Activated gamma-delta T cell treated with Interleukin-2 at 50 U/mL for 16 hours (primary cell): ENCODE results near the gene XKR3.
"Not testable (repeated sequence)": the region's sequence is repeated elsewhere in the genome, so short reads cannot be mapped to it uniquely, and the experiment has no call there.

Source experiments
- DNase-seq: peaks from one replicate; pipeline ENCODE4 v3.0.0-alpha.2; 2020

Gene XKR3

GRCh38 chr22:16824716-16825687, at the start of gene XKR3:
XKR3 (minus strand) TSS chr22:16825411; CDS start chr22:16808073, 17,338 bp downstream.
- DNase-seq: no peak

- not testable (repeated sequence) for DNase-seq
Measured at GRCh38 chr22:16869640-16870039, 44.4 kb upstream of the XKR3 start.

- DNase-seq: no peak
Measured at GRCh38 chr22:16866167-16866566, 41.0 kb upstream of the XKR3 start.

GRCh38 chr22:16856851-16857250, 31.6 kb upstream of the XKR3 start:
- DNase-seq: not testable (repeated sequence)

GRCh38 chr22:16854631-16855030, 29.4 kb upstream of the XKR3 start:
- no peak for DNase-seq

- not testable (repeated sequence) for DNase-seq
Measured at GRCh38 chr22:16851268-16851996, 26.2 kb upstream of the XKR3 start.

- no peak for DNase-seq
Measured at GRCh38 chr22:16847271-16847670, 22.1 kb upstream of the XKR3 start.

- DNase-seq: no peak
Measured at GRCh38 chr22:16845881-16846280, 20.7 kb upstream of the XKR3 start.

- DNase-seq: no peak
Measured at GRCh38 chr22:16845465-16845864, 20.3 kb upstream of the XKR3 start.

- no peak for DNase-seq
Measured at GRCh38 chr22:16844529-16844928, 19.3 kb upstream of the XKR3 start.

- no peak for DNase-seq
Measured at GRCh38 chr22:16838073-16838472, 12.9 kb upstream of the XKR3 start.

GRCh38 chr22:16834971-16835370, 9.8 kb upstream of the XKR3 start:
- DNase-seq: no peak

- no peak for DNase-seq
Measured at GRCh38 chr22:16831257-16831656, 6.0 kb upstream of the XKR3 start.

GRCh38 chr22:16829985-16830384, 4.8 kb upstream of the XKR3 start:
- DNase-seq: no peak

- no peak for DNase-seq
Measured at GRCh38 chr22:16828876-16829275, 3.7 kb upstream of the XKR3 start.

- no peak for DNase-seq
Measured at GRCh38 chr22:16827506-16827905, 2.3 kb upstream of the XKR3 start.

- DNase-seq: no peak
Measured at GRCh38 chr22:16819249-16819648, 6.0 kb downstream of the XKR3 start.

GRCh38 chr22:16818538-16818937, 6.7 kb downstream of the XKR3 start:
- DNase-seq: no peak

- DNase-seq: no peak
Measured at GRCh38 chr22:16815073-16815472, 10.1 kb downstream of the XKR3 start.

GRCh38 chr22:16810188-16810802, 14.9 kb downstream of the XKR3 start:
- no peak for DNase-seq

GRCh38 chr22:16808744-16809143, 16.5 kb downstream of the XKR3 start:
- no peak for DNase-seq

GRCh38 chr22:16807109-16807508, 18.1 kb downstream of the XKR3 start:
- DNase-seq: no peak

GRCh38 chr22:16806401-16806800, 18.8 kb downstream of the XKR3 start:
- DNase-seq: no peak

- no peak for DNase-seq
Measured at GRCh38 chr22:16804882-16805281, 20.3 kb downstream of the XKR3 start.
